Activated CD4-positive, alpha-beta T cell treated with anti-CD3 and anti-CD28 coated beads, Interleukin-2, amount 50 U/mL, for 48 hours (primary cell): Measurements from ENCODE around the gene FRMD5.

Experiments
- DNase-seq, 2 experiments: peaks; one replicate each; pipeline ENCODE4 v3.0.0-alpha.2; 2020

FRMD5 gene

GRCh38 chr15:43919540-43920253 lies 275.4 kb downstream of the FRMD5 start:
- no peak for DNase-seq

GRCh38 chr15:43918717-43919116 lies 276.4 kb downstream of the FRMD5 start:
- DNase-seq, result no peak

GRCh38 chr15:43916326-43916660 lies 278.8 kb downstream of the FRMD5 start:
- no peak for DNase-seq

GRCh38 chr15:43915631-43916325 lies 279.3 kb downstream of the FRMD5 start:
- DNase-seq, result no peak

GRCh38 chr15:43913941-43914340 lies 281.1 kb downstream of the FRMD5 start:
- no peak for DNase-seq

- no peak for DNase-seq
Measured at GRCh38 chr15:43913026-43913780, 281.9 kb downstream of the FRMD5 start.

- DNase-seq, result no peak
Measured at GRCh38 chr15:43912208-43912607, 282.9 kb downstream of the FRMD5 start.

- DNase-seq, result no peak
Measured at GRCh38 chr15:43911235-43911781, 283.8 kb downstream of the FRMD5 start.

GRCh38 chr15:43908516-43909050 lies 286.5 kb downstream of the FRMD5 start:
- no peak for DNase-seq

- DNase-seq, result no peak
Measured at GRCh38 chr15:43905755-43906154, 289.3 kb downstream of the FRMD5 start.

GRCh38 chr15:43903864-43904290 lies 291.2 kb downstream of the FRMD5 start:
- peak; percentile 45 to 66 for DNase-seq

- DNase-seq, result no peak
Measured at GRCh38 chr15:43901495-43901894, 293.6 kb downstream of the FRMD5 start.

GRCh38 chr15:43900996-43901395 lies 294.1 kb downstream of the FRMD5 start:
- DNase-seq, result no peak

- DNase-seq, result no peak
Measured at GRCh38 chr15:43899928-43900327, 295.1 kb downstream of the FRMD5 start.

- no peak for DNase-seq
Measured at GRCh38 chr15:43898891-43899290, 296.2 kb downstream of the FRMD5 start.

GRCh38 chr15:43896543-43896942 lies 298.5 kb downstream of the FRMD5 start:
- DNase-seq, result no peak

- DNase-seq, result no peak
Measured at GRCh38 chr15:43895586-43895985, 299.5 kb downstream of the FRMD5 start.

- no peak for DNase-seq
Measured at GRCh38 chr15:43893956-43894355, 301.1 kb downstream of the FRMD5 start.

- DNase-seq, result no peak
Measured at GRCh38 chr15:43889042-43889441, 306.0 kb downstream of the FRMD5 start.

GRCh38 chr15:43887901-43888300 lies 307.2 kb downstream of the FRMD5 start:
- DNase-seq, result no peak

- DNase-seq, result no peak
Measured at GRCh38 chr15:43886558-43886957, 308.5 kb downstream of the FRMD5 start.

GRCh38 chr15:43883571-43883970 lies 311.5 kb downstream of the FRMD5 start:
- DNase-seq, result no peak

- no peak for DNase-seq
Measured at GRCh38 chr15:43881944-43882343, 313.1 kb downstream of the FRMD5 start.
